Left hindlimb (tissue), 1 donor: ENCODE data around the gene FOXD2.
"Not testable (repeated sequence)": the region's sequence is repeated elsewhere in the genome, so short reads cannot be mapped to it uniquely, and the experiment has no call there.

Experiments
- DNase-seq: peaks from one replicate; pipeline ENCODE4 v3.0.0-alpha.2; 2018

The FOXD2 gene

GRCh38 chr1:47440599-47441081 lies 2.8 kb downstream of the FOXD2 start:
- DNase-seq = no peak

DNA sequence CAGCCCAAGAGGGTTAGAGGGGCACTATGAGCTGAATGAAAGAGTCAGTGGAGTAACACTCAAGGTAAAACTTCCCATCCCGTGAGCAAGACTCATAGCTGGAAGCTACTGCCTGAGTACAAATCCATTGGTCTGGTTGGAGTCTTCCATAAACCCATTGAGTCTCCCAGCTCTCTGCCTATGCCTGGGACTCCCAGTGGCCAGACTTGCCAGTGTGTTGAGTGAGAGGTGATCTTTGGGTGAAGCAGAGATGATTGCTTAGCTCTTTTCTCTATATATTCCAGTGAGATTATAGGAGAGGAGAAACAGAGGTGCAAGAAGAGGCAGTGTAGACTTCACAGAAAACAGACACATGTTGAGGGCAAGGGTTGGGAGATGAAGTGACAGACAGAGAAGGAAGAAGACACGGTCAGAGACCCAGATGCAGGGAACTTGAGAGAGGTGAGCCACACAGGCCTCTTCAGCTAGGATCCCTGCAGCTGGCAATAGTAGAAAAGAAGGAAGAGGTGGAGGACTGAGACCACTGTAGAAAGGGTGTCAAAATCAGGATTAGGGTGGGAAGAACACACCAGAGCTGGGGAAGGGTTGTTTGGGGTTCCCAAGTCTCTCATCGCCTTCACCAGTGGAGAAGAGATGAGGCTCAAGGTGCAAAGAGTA lies 3.7 kb downstream of the FOXD2 start:
- DNase-seq = no peak

DNA sequence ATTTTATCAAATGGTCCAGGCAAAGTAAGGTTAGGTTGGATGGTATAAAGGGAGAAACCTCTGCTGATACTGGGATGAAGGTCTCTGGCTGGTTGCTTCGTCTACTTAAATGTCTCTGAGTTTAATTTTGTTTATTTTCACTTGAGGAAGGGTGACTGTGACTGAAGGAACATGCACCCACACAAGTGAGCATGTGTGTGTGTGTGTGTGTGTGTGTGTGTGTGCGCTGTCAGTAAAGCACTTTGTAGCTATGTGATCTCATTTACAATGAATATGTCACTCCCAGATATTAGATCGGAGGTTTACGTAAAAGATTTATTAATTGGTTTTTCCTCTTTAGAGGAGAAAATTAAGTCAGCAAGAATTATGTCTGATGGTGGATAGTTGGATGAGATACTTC lies 4.4 kb downstream of the FOXD2 start:
- no peak for DNase-seq

DNA sequence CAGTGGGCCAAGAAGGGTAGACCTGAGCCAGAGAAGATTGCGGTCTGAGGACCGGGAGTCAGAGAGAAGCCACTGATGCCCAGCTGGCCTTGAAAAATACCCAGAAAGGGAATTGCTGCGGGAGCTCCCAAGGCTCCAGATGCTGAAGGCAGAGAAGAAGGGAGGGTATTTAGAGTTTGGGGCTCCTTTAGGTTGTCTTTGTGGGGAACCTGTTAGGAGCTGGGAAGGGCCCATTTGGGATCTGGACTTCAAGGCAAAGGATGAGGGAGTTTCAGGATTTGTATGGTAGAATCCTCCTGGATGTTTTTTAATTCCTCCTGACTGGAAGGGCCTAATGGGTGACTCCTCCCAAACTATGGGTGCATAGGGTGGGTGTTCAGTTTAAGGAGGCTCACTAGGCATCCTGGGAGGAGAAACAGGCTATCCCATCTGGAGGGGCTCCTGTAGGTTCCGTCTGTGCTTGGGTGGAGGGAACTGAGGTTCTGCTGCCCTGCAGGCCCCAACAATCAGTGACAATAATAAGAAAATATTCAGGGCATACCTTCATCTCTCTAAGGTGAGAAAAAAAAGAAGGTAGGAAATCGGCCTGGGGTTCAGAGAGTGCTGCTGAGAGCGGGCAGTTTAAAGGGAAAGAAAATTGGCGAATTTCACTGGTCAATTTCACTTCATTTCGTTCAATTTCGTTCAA lies 5.1 kb downstream of the FOXD2 start:
- no peak for DNase-seq

GRCh38 chr1:47443530-47444296 lies 5.9 kb downstream of the FOXD2 start:
- no peak for DNase-seq

DNA sequence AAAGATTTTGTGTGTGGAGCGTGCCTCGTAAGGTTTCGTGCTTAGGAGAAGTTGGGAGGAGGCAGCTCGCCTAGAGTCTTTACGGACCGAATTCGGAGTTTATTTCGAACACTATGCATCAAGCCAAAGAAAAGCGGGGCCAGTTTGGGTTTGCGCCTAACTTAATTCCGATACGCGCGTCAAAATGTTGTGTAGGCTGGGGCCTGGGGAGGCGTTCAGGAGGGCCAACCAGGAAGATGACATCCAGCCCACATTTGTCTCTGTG lies 6.4 kb downstream of the FOXD2 start:
- DNase-seq = no peak

DNA sequence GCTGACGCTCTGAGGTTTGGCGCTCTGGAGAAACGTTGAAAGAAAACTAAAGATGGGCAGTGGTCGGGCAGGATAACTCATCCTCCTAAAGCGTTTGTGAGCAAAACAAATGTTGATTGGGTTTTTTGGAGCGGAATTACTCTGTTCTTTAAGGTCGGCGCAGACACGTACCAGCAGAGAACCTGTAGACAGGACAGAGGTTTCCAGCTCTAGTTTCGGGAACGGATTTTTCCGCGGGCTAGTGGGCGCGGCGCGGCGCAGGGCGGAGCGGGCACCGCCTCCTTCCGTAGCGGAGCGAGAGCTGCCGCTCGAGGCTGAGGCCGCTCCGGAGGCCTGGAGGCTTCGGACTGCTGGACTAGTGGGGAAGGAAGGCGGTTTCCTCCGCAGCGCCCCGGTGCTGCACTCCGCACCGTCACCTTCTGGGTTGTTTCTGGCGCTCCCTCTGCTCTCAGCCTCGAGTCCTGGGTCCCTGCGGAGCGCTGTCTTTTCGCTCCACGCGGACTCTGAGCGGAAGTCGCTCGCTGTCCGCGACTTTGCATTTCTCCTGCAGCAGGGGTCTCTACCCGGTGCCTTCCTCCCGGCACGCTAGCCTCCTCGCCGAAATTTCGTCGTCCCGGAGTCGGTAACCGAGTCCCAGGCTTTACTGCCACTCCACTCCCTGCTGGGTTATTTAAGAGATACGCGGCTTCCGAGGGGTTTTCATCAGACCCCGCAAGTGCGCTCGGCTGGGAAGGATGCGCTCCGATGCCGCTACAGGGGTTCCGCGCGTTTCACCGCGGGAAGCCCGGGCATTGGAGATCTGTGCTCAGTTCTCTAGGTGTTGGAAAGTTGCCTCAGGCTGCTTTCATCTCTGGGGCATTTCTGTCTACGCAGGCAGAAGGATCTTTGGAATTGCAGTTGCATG lies 7.0 kb downstream of the FOXD2 start:
- no peak for DNase-seq

DNA sequence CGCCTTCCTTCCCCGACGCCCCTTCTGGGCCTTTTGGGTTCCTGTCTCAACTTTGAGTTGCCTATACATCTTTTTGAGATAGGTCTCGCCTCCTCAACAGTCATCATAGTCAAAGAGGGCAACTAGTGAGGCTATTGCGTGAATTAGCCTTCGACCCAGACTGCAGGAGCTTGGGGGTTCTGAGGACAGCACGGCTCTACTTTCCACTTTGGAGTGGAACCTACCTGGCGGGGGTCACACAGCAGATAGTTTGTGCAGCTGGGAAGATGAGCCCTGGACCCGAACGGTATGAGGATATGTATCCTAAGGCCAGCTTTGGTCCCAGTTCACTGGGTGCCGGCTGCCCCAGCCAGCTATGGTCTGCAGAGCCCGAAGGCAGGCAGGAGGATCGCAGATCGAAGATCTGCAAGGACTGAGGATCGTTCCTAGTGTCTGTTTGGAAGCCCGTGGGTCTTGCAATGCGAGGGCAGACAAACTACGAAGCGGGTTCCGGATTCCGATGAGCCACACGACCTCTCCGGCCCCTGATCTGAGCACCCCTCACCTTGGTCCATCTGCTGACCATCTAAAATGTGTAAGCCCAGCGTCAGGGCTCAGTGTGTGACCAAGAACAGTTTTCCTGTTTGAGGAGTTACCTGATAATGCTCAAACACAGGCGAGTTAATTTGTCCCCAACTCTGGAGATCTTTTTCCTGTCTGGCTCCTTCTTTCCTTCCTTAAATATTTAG lies 8.1 kb downstream of the FOXD2 start:
- DNase-seq = no peak

DNA sequence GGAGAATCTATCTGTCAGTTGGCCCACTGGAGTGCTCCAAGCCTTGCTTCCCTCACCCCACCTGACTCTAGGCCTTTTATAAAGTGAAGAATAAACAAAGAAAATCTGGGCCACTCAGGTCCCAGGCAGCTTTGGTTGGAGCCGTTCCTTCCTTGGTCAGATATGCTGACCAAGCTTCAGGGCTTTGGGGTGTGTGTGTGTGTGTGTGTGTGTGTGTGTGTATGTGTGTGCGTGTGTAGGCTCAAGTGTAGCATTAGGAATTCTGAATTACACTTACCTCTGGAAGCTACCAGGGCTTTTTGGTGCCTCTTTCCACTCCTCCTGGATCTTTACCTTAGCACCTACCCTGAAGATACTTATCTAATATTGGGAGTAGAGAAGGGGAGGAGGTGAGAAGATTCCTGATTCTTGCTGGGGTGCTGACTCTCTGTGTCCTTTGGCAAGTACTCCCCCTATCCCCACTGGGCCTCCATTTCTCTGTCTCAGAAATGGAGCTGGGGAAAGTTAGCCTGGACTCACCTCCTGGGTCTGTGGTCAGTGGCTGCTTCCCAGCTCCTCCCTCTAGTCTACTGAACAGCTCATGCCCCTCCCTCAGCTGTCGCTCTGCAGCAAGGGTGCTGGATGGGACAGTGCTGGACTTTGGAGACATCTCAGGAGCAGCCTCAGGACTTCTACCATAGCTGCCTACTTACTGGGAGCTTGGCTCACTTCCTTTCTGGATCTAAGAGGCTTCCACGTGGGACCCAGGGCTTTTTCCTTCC lies 10.8 kb downstream of the FOXD2 start:
- DNase-seq = no peak

GRCh38 chr1:47449822-47450552 lies 12.1 kb downstream of the FOXD2 start:
- DNase-seq = no peak

- DNase-seq = no peak
Observed at GRCh38 chr1:47450606-47451005, 12.8 kb downstream of the FOXD2 start.

DNA sequence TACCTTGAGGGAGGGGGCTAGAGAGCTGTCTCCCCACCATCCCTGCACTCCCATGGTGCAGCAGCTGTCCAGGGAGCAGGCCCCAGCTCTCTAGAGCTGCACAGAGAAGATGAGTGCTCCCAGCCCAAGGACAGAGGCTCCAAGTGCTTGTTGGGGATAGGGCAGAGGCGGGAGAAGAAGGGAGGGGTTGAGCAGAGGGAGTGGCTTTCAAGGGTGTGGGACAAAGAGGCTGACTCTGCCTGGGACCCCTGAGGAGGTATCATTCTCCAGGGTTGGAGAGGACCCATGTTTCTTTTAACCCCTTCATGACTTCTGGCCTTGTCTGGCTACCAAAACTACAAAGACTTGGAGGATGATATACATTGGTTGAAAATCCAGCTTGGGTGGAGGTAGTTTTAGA lies 14.6 kb downstream of the FOXD2 start:
- DNase-seq = no peak

GRCh38 chr1:47453910-47454309 lies 16.1 kb downstream of the FOXD2 start:
- not testable (repeated sequence) for DNase-seq

DNA sequence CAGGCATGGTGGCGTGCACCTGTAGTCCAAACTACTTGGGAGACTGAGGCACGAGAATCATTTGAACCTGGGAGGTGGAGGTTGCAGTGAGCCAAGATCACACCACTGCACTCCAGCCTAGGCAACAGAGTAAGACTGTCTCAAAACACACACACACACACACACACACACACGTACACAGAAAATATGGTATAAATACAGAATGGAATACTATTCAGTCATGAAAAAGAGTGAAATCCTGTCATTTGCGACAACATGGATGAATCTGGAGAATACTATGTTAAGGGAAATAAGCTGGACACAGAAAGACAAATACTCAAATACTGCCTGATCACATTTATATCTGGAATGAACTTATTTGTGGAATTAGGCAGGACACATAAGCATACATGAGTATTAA lies 18.4 kb downstream of the FOXD2 start:
- DNase-seq = no peak

GRCh38 chr1:47457547-47457946 lies 19.7 kb downstream of the FOXD2 start:
- not testable (repeated sequence) for DNase-seq

- no peak for DNase-seq
Observed at GRCh38 chr1:47459253-47459788, 21.5 kb downstream of the FOXD2 start.

DNA sequence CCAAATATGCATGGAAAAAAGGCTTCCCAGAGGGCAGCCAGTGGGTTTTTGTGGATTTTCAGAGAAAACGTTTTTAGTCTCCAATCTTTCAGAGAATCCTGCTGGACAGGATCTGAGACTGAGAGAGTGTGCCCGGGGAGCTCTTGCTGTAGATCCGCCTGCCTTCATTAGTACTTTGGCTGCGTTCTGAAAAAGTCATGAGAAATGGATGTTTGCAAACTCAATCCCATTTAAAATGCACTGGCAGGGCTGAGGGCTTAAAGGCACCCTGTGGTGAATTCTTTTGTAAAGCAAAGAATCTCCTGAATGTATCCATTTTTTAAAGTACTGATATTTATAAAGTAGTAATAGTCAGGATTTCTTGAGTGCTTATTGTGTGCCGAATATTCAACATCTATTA lies 22.2 kb downstream of the FOXD2 start:
- no peak for DNase-seq

GRCh38 chr1:47460456-47460855 lies 22.6 kb downstream of the FOXD2 start:
- no peak for DNase-seq

- no peak for DNase-seq
Observed at GRCh38 chr1:47465605-47466004, 27.8 kb downstream of the FOXD2 start.

DNA sequence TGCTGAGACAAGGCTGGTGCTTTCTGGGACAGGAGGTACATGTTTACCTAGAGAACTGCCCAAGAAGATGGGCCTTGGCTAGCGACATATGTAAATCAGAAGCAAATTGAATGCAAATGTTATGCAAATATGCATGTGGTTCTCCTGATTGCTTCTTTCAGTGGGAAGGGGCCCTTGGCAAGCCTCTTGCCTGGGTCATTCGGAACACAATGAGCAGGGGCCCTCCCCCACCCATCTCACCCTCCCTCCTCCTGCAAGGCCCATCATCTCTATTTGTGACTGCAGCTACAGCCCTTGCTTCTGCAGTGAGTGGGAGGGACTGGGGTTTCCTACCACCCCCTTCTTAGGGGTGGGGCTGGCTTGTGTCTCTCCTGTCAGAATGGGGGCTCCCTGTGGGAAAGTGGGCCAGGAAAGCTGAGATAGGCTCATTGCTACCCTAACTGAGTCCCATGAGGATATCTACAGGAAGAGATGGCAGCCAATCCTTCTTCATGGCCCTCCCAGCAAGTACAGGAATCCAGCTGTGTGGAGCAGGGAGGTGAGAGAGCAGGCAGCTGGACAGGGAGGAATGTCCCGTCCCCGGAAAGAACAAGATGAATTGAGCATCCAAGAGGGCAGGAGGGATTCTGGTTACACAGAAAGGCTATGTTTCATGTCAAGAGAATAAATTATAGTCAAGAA lies 31.0 kb downstream of the FOXD2 start:
- DNase-seq = no peak
